Coronary artery (tissue), 2 donors: ENCODE data around the gene ALDOA.

Source experiments
- DNase-seq: peaks from one replicate; pipeline ENCODE4 v3.0.0-alpha.2; 2017; ENCODE audit warnings: low spot score
- H3K27ac ChIP-seq, 2 donors: fragments of 200-600 bp; sonication (generic); one replicate each; pipeline ENCODE4 v1.5.1; 2016 to 2019
- H3K4me3 ChIP-seq: fragments of 200-600 bp; sonication (generic); 2 replicates; pipeline ENCODE4 v1.5.1; 2016; ENCODE audit warnings: mild to moderate bottlenecking, moderate library complexity
- CTCF ChIP-seq: fragments of 200-600 bp; sonication (generic); IDR thresholded peaks from one replicate; pipeline ENCODE4 v1.5.1; 2019; ENCODE audit warnings: antibody characterized with exemption

ALDOA gene

GRCh38 chr16:30064729-30065101 is 845 bp upstream of the ALDOA start:
- TF ChIP-seq CTCF = no peak
- peak overlapping the region; percentile 80 for H3K4me3 ChIP-seq
- peak overlapping the region; percentile 99 to 100 for H3K27ac ChIP-seq
- no peak for DNase-seq

GRCh38 chr16:30065943-30066760 is 592 bp downstream of the ALDOA start:
- H3K27ac ChIP-seq = peak overlapping the region; percentile 99 to 100
- no peak for TF ChIP-seq CTCF
- DNase-seq = no peak
- peak overlapping the region; percentile 80 for H3K4me3 ChIP-seq

GRCh38 chr16:30066761-30067583 is 1.4 kb downstream of the ALDOA start:
- Histone ChIP-seq H3K27ac (peak overlapping the region; percentile 99 to 100), H3K4me3 (peak overlapping the region; percentile 80)
- no peak for DNase-seq
- no peak for TF ChIP-seq CTCF

- Histone ChIP-seq H3K4me3 (peak overlapping the region; percentile 80), H3K27ac (peak overlapping the region; percentile 99 to 100)
- TF ChIP-seq CTCF = no peak
- no peak for DNase-seq
Measured at GRCh38 chr16:30067584-30067916, 2.0 kb downstream of the ALDOA start.

GRCh38 chr16:30068333-30068732 is 2.8 kb downstream of the ALDOA start:
- TF ChIP-seq CTCF = no peak
- H3K27ac ChIP-seq = peak overlapping the region in 1 of 2 donors; percentile 54
- no peak overlapping the region for H3K4me3 ChIP-seq
- no peak for DNase-seq

GRCh38 chr16:30068750-30069610 is 3.4 kb downstream of the ALDOA start:
- DNase-seq = no peak
- H3K4me3 ChIP-seq = peak overlapping the region; percentile 25
- TF ChIP-seq CTCF = peak; percentile 12
- H3K27ac ChIP-seq = peak overlapping the region in 1 of 2 donors; percentile 54
